AG09309 (cell line): ENCODE measurements around the gene PRDM16.

ENCODE experiments used
- DNase-seq: peaks from one replicate; pipeline ENCODE4 v3.0.0-alpha.2; 2010; ENCODE audit warnings: low read depth
- H3K4me3 ChIP-seq: 2 replicates; pipeline ENCODE4 v1.5.1; 2011; ENCODE audit warnings: mild to moderate bottlenecking, low read depth, low read length, moderate library complexity; ENCODE audit not compliant: control insufficient read depth
- CTCF ChIP-seq: IDR thresholded peaks from 2 replicates; pipeline ENCODE4 v1.5.1; 2011; ENCODE audit warnings: mild to moderate bottlenecking, low read depth, low read length, inconsistent platforms; ENCODE audit not compliant: insufficient read depth, control insufficient read depth; ENCODE audit errors: missing control alignments

PRDM16 gene

GRCh38 chr1:3153902-3154795 lies 85.1 kb downstream of the PRDM16 start:
- H3K4me3 ChIP-seq = no peak overlapping the region
- TF ChIP-seq CTCF = no peak
- no peak for DNase-seq

- no peak for DNase-seq
- H3K4me3 ChIP-seq = no peak overlapping the region
- no peak for TF ChIP-seq CTCF
Observed at GRCh38 chr1:3155056-3155925, 86.3 kb downstream of the PRDM16 start.

GRCh38 chr1:3155926-3156220 lies 86.9 kb downstream of the PRDM16 start:
- DNase-seq = no peak
- H3K4me3 ChIP-seq = no peak overlapping the region
- no peak for TF ChIP-seq CTCF

GRCh38 chr1:3156936-3157335 lies 87.9 kb downstream of the PRDM16 start:
- H3K4me3 ChIP-seq = no peak overlapping the region
- TF ChIP-seq CTCF = no peak
- DNase-seq = no peak

GRCh38 chr1:3158347-3158746 lies 89.3 kb downstream of the PRDM16 start:
- no peak overlapping the region for H3K4me3 ChIP-seq
- DNase-seq = no peak
- TF ChIP-seq CTCF = no peak

- DNase-seq = no peak
- H3K4me3 ChIP-seq = no peak overlapping the region
- no peak for TF ChIP-seq CTCF
Observed at GRCh38 chr1:3159121-3159520, 90.1 kb downstream of the PRDM16 start.
